ENCODE results near the gene LAMB4. TPM values are rescaled to one million over a fixed set of nuclear protein-coding genes. Genes with fewer than 3 reads are reported as not detected.
A peak's percentile ranks its signal among the peaks of the same experiment; 100 is the strongest.

Gene LAMB4
- polyA plus RNA-seq, 6 donors from 2014 or later, result not detected

GRCh38 chr7:108014747-108015682, 115.1 kb downstream of the LAMB4 start:
- Mint-ChIP-seq H3K4me3 (no peak overlapping the region), H3K9me3 (no peaks in the 10 kb centered on the region), H3K36me3 (no peaks in the 10 kb centered on the region), H3K4me1 (no peaks in the 10 kb centered on the region), H3K27me3 (peaks cover 23 to 40% (median 40%) of the 10 kb centered on the region in 3 donors), H3K27ac (no peak overlapping the region)
- ATAC-seq (ENCODE audit: low read depth in 2 of 2) (no peak), DNase-seq (no peak)

GRCh38 chr7:108014215-108014614, 115.9 kb downstream of the LAMB4 start:
- H3K36me3 Mint-ChIP-seq, result no peaks in the 10 kb centered on the region
- DNase-seq (no peak), ATAC-seq (ENCODE audit: low read depth in 2 of 2) (no peak)
- H3K4me3 Mint-ChIP-seq, result no peak overlapping the region
- H3K27me3 Mint-ChIP-seq, result peaks cover 15 to 37% (median 33%) of the 10 kb centered on the region in 3 donors
- H3K9me3 Mint-ChIP-seq, result no peaks in the 10 kb centered on the region
- no peaks in the 10 kb centered on the region for H3K4me1 Mint-ChIP-seq
- no peak overlapping the region for H3K27ac Mint-ChIP-seq

- Mint-ChIP-seq H3K27me3 (peaks cover 22 to 26% (median 24%) of the 10 kb centered on the region in 3 donors), H3K4me3 (no peak overlapping the region), H3K36me3 (no peaks in the 10 kb centered on the region), H3K4me1 (no peaks in the 10 kb centered on the region), H3K27ac (peak overlapping the region in 1 of 6 donors; percentile 31), H3K9me3 (no peaks in the 10 kb centered on the region)
- DNase-seq (no peak), ATAC-seq (ENCODE audit: low read depth in 2 of 2) (no peak)
Measured at GRCh38 chr7:108012499-108013430, 117.4 kb downstream of the LAMB4 start.

- Mint-ChIP-seq H3K4me1 (no peaks in the 10 kb centered on the region), H3K27me3 (peaks cover 29 to 35% (median 34%) of the 10 kb centered on the region in 3 donors), H3K27ac (no peak overlapping the region), H3K9me3 (peaks cover 0 to 1% (median 0%) of the 10 kb centered on the region in 7 donors), H3K4me3 (no peak overlapping the region), H3K36me3 (no peaks in the 10 kb centered on the region)
- DNase-seq, result no peak
- ATAC-seq (ENCODE audit: low read depth in 2 of 2), result no peak
Measured at GRCh38 chr7:108010377-108010776, 119.8 kb downstream of the LAMB4 start.

GRCh38 chr7:108009873-108010272, 120.3 kb downstream of the LAMB4 start:
- H3K9me3 Mint-ChIP-seq, result peaks cover 0 to 1% (median 0%) of the 10 kb centered on the region in 7 donors
- peaks cover 34 to 40% (median 39%) of the 10 kb centered on the region in 3 donors for H3K27me3 Mint-ChIP-seq
- no peak overlapping the region for H3K4me3 Mint-ChIP-seq
- DNase-seq, result no peak
- ATAC-seq (ENCODE audit: low read depth in 2 of 2), result no peak
- H3K36me3 Mint-ChIP-seq, result no peaks in the 10 kb centered on the region
- peaks cover 0 to 3% (median 0%) of the 10 kb centered on the region in 3 donors for H3K4me1 Mint-ChIP-seq
- no peak overlapping the region for H3K27ac Mint-ChIP-seq

- Mint-ChIP-seq H3K27me3 (peaks cover 40 to 51% (median 49%) of the 10 kb centered on the region in 3 donors), H3K4me1 (peaks cover 4 to 7% (median 5%) of the 10 kb centered on the region in 3 donors), H3K4me3 (no peak overlapping the region), H3K36me3 (peaks cover 0 to 5% of the 10 kb centered on the region in 2 donors), H3K9me3 (peaks cover 0 to 4% (median 1%) of the 10 kb centered on the region in 7 donors), H3K27ac (no peak overlapping the region)
- no peak for DNase-seq
- ATAC-seq (ENCODE audit: low read depth in 2 of 2), result no peak
Measured at GRCh38 chr7:108008827-108009226, 121.3 kb downstream of the LAMB4 start.

GRCh38 chr7:108008240-108008639, 121.9 kb downstream of the LAMB4 start:
- Mint-ChIP-seq H3K9me3 (peaks cover 0 to 5% (median 1%) of the 10 kb centered on the region in 7 donors), H3K27ac (no peak overlapping the region), H3K27me3 (peaks cover 43 to 54% (median 50%) of the 10 kb centered on the region in 3 donors)

GRCh38 chr7:108007762-108008161, 122.4 kb downstream of the LAMB4 start:
- H3K4me1 Mint-ChIP-seq, result peaks cover 8 to 16% (median 12%) of the 10 kb centered on the region in 3 donors
- peaks cover 0 to 5% (median 1%) of the 10 kb centered on the region in 7 donors for H3K9me3 Mint-ChIP-seq
- no peak overlapping the region for H3K4me3 Mint-ChIP-seq
- peaks cover 42 to 53% (median 50%) of the 10 kb centered on the region in 3 donors for H3K27me3 Mint-ChIP-seq
- ATAC-seq (ENCODE audit: low read depth in 2 of 2), result no peak
- peaks cover 0 to 7% of the 10 kb centered on the region in 2 donors for H3K36me3 Mint-ChIP-seq
- no peak overlapping the region for H3K27ac Mint-ChIP-seq
- DNase-seq, result no peak

More at GRCh38 chr7:108008240-108008639, 121.9 kb downstream of the LAMB4 start:
- H3K4me3 Mint-ChIP-seq, result no peak overlapping the region
- no peak for ATAC-seq (ENCODE audit: low read depth in 2 of 2)
- peaks cover 0 to 7% of the 10 kb centered on the region in 2 donors for H3K36me3 Mint-ChIP-seq
- H3K4me1 Mint-ChIP-seq, result peaks cover 5 to 13% (median 9%) of the 10 kb centered on the region in 3 donors
- no peak for DNase-seq

- peaks cover 11 to 18% (median 15%) of the 10 kb centered on the region in 3 donors for H3K4me1 Mint-ChIP-seq
- DNase-seq (no peak), ATAC-seq (ENCODE audit: low read depth in 2 of 2) (no peak)
- H3K4me3 Mint-ChIP-seq, result no peak overlapping the region
- peaks cover 0 to 7% of the 10 kb centered on the region in 2 donors for H3K36me3 Mint-ChIP-seq
- no peak overlapping the region for H3K27ac Mint-ChIP-seq
- H3K9me3 Mint-ChIP-seq, result peaks cover 0 to 5% (median 1%) of the 10 kb centered on the region in 7 donors
- H3K27me3 Mint-ChIP-seq, result peaks cover 40 to 53% (median 50%) of the 10 kb centered on the region in 3 donors
Measured at GRCh38 chr7:108007261-108007660, 122.9 kb downstream of the LAMB4 start.

- no peak for DNase-seq
- peaks cover 17 to 30% (median 24%) of the 10 kb centered on the region in 3 donors for H3K4me1 Mint-ChIP-seq
- H3K9me3 Mint-ChIP-seq, result peaks cover 0 to 5% (median 1%) of the 10 kb centered on the region in 7 donors
- peak overlapping the region in 1 of 6 donors; percentile 2 for H3K27ac Mint-ChIP-seq
- ATAC-seq (ENCODE audit: low read depth in 2 of 2), result no peak
- H3K4me3 Mint-ChIP-seq, result peak overlapping the region; percentile 62 to 87 (median 80)
- H3K36me3 Mint-ChIP-seq, result peaks cover 0 to 7% of the 10 kb centered on the region in 2 donors
- H3K27me3 Mint-ChIP-seq, result peaks cover 52 to 60% (median 59%) of the 10 kb centered on the region in 3 donors
Measured at GRCh38 chr7:108004220-108005142, 125.7 kb downstream of the LAMB4 start.

GRCh38 chr7:108003599-108003935, 126.6 kb downstream of the LAMB4 start:
- Mint-ChIP-seq H3K9me3 (peaks cover 0 to 5% (median 1%) of the 10 kb centered on the region in 7 donors), H3K36me3 (peaks cover 0 to 7% of the 10 kb centered on the region in 2 donors), H3K27me3 (peaks cover 57 to 67% (median 60%) of the 10 kb centered on the region in 3 donors), H3K4me1 (peaks cover 17 to 30% (median 24%) of the 10 kb centered on the region in 3 donors), H3K27ac (no peak overlapping the region), H3K4me3 (peak overlapping the region; percentile 53 to 87 (median 78))
- ATAC-seq (ENCODE audit: low read depth in 2 of 2), result no peak
- no peak for DNase-seq

Measured in naive B cell (primary cell).